ENCODE measurements around the gene KIF25.

DNA sequence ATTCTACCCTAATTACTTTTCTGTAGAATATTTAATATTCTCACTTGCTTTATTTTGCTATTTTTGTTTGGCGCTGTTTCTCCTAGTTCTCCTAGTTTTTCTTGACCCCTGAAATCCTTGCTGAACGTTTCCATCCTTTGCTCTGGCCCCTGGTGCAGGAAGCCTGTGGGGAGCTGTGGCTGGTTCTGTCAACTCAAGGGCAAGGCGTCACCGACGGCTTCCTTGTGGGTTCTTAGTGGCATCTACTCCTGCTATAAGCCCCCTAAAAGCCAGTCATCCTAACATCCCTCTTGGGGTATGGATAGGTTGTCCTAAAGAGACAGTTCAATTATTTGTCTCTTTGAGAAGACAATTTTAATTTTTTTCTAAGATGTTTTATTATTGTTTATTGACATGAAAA lies 36.9 kb upstream of the KIF25 start:
- TF ChIP-seq, protein P1, sequence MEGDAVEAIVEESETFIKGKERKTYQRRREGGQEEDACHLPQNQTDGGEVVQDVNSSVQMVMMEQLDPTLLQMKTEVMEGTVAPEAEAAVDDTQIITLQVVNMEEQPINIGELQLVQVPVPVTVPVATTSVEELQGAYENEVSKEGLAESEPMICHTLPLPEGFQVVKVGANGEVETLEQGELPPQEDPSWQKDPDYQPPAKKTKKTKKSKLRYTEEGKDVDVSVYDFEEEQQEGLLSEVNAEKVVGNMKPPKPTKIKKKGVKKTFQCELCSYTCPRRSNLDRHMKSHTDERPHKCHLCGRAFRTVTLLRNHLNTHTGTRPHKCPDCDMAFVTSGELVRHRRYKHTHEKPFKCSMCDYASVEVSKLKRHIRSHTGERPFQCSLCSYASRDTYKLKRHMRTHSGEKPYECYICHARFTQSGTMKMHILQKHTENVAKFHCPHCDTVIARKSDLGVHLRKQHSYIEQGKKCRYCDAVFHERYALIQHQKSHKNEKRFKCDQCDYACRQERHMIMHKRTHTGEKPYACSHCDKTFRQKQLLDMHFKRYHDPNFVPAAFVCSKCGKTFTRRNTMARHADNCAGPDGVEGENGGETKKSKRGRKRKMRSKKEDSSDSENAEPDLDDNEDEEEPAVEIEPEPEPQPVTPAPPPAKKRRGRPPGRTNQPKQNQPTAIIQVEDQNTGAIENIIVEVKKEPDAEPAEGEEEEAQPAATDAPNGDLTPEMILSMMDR (IDR thresholded peaks at IDR 0.05), result no peak
- TF ChIP-seq POLR2A (IDR thresholded peaks at IDR 0.05), result no peak

Data from heart left ventricle (tissue), 13 donors.